A673 (cell line): Measurements from ENCODE around the gene CMTM3. TPM values are rescaled to one million over a fixed set of nuclear protein-coding genes. Genes with fewer than 3 reads are reported as not detected.

ENCODE experiments used
- BruUV-seq: library from RNA; stranded (reverse); fragments of 400-500 nt; replicated peaks from 2 replicates; lab custom pipeline; 2021; lab: Mats Ljungman, UMichigan
- CTCF ChIA-PET: fragments of 300-600 bp; sonication (Branson Sonifier 250); formaldehyde crosslinking; loops from one replicate; lab custom pipeline; 2022; ENCODE audit warnings: antibody characterized with exemption; lab: Charles Lee
- POLR2A ChIA-PET: fragments of 300-600 bp; sonication (Branson Sonifier 250); formaldehyde crosslinking; loops from one replicate; lab custom pipeline; 2022; ENCODE audit warnings: antibody characterized with exemption; ENCODE audit not compliant: low non-redundant PET; lab: Charles Lee
- DNase-seq: peaks from one replicate; pipeline ENCODE4 v3.0.0-alpha.2; 2015; ENCODE audit warnings: low spot score
- H3K27ac ChIP-seq: fragments of 200-600 bp; sonication (generic); 2 replicates; pipeline ENCODE4 v1.5.1; 2016; ENCODE audit warnings: mixed run types, low read depth, mild to moderate bottlenecking, mixed read lengths, antibody characterized with exemption, low read length; ENCODE audit not compliant: poor library complexity, severe bottlenecking
- H3K27me3 ChIP-seq: fragments of 200-600 bp; sonication (generic); replicated peaks from 2 replicates; pipeline ENCODE4 v1.6.1; 2017; ENCODE audit warnings: mixed run types, low read depth, mild to moderate bottlenecking, mixed read lengths, antibody characterized with exemption, low read length; ENCODE audit not compliant: insufficient read depth, poor library complexity
- H3K36me3 ChIP-seq: fragments of 200-600 bp; sonication (generic); 2 replicates; pipeline ENCODE4 v1.6.1; 2016; ENCODE audit warnings: mixed run types, mild to moderate bottlenecking, mixed read lengths, antibody characterized with exemption, low read length; ENCODE audit not compliant: insufficient read depth, poor library complexity, severe bottlenecking
- H3K4me1 ChIP-seq: fragments of 200-600 bp; sonication (generic); 2 replicates; pipeline ENCODE4 v1.6.1; 2017; ENCODE audit warnings: mixed run types, mild to moderate bottlenecking, mixed read lengths, antibody characterized with exemption, low read length; ENCODE audit not compliant: insufficient read depth, poor library complexity, severe bottlenecking
- H3K4me3 ChIP-seq: fragments of 200-600 bp; sonication (generic); 2 replicates; pipeline ENCODE4 v1.5.1; 2016; ENCODE audit warnings: low read depth, mixed run types, mild to moderate bottlenecking, mixed read lengths, low read length; ENCODE audit not compliant: poor library complexity, severe bottlenecking
- H3K9me3 ChIP-seq: fragments of 200-600 bp; sonication (generic); 2 replicates; pipeline ENCODE4 v1.6.1; 2016; ENCODE audit warnings: mixed run types, low read depth, mild to moderate bottlenecking, mixed read lengths, antibody characterized with exemption, low read length; ENCODE audit not compliant: poor library complexity, severe bottlenecking
- CTCF ChIP-seq: fragments of 300-800, 200-600 bp; sonication (generic); conservative IDR thresholded peaks from 2 replicates; pipeline ENCODE4 v1.5.1; 2017; ENCODE audit warnings: low read depth, mild to moderate bottlenecking, antibody characterized with exemption, low read length, moderate library complexity, mixed read lengths
- EZH2 ChIP-seq: fragments of 200-600 bp; sonication (generic); IDR thresholded peaks from 2 replicates; pipeline ENCODE4 v1.6.1; 2017; ENCODE audit warnings: borderline replicate concordance, low read depth, mild to moderate bottlenecking, mixed read lengths, antibody characterized with exemption, low read length; ENCODE audit not compliant: poor library complexity, severe bottlenecking
- intact Hi-C: fragments of 100-400 bp; cut with micrococcal nuclease; formaldehyde crosslinking; loops from one replicate; pipeline ENCODE4 v1.10.0; 2022; ENCODE audit not compliant: unreplicated experiment
- total RNA-seq: library from RNA; stranded (reverse); gene quantifications from 2 replicates; pipeline ENCODE4 v1.2.3, GENCODE V29; 2021

Gene CMTM3
- total RNA-seq, 1 experiment from 2014 or later = 25.5 TPM

DNA sequence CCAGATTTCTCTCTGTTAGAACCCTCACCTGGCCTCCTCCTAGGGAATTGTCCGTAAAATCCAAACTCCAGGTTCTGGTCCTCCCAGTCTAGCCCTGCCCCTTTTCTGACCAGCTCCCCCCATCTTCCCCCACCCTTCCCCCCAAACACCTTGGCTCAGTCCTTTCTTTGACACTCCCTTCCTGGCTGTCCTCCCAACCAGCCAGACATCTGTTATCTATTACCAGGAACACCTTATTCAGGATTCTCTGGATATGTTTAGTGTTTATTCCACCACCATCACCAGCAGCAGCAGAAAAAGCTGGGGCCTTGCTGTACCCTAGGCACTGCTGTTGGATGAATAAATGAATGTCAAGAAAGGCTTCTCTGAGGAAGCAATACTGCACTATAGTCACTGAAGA, 4.0 kb upstream of the CMTM3 start:
- Histone ChIP-seq H3K36me3 (no peaks in the 10 kb centered on the region), H3K4me3 (no peak overlapping the region), H3K27ac (no peak overlapping the region), H3K4me1 (peaks cover 8% of the 10 kb centered on the region), H3K9me3 (no peaks in the 10 kb centered on the region), H3K27me3 (no peaks in the 10 kb centered on the region)
- intact Hi-C loops = no loop called here
- no peak for DNase-seq
- ChIA-PET POLR2A (no interaction called here), CTCF (no interaction called here)
- no TSS peak for BruUV-seq
- TF ChIP-seq CTCF = no peak
- no peak for TF ChIP-seq EZH2

- no TSS peak for BruUV-seq
- no peak for TF ChIP-seq CTCF
- no peak for TF ChIP-seq EZH2
- CTCF ChIA-PET = no interaction called here
- no peak overlapping the region for H3K27ac ChIP-seq
- POLR2A ChIA-PET = no interaction called here
- peaks cover 18% of the 10 kb centered on the region for H3K4me1 ChIP-seq
- no peak for DNase-seq
- H3K4me3 ChIP-seq = no peak overlapping the region
- intact Hi-C loops = no loop called here
- no peaks in the 10 kb centered on the region for H3K9me3 ChIP-seq
- H3K36me3 ChIP-seq = no peaks in the 10 kb centered on the region
- H3K27me3 ChIP-seq = no peaks in the 10 kb centered on the region
These were observed 3.0 kb upstream of the CMTM3 start for GRCh38 chr16:66601471-66601870.

- ChIA-PET CTCF (interaction anchor here (0.6 kb wide), 1 partner anchor 204 kb away, joined by 3 read pairs; no protein-coding TSS in a partner anchor), POLR2A (no interaction called here)
- H3K27me3 ChIP-seq = no peaks in the 10 kb centered on the region
- DNase-seq = peak; percentile 73
- H3K4me3 ChIP-seq = peak overlapping the region; percentile 95
- H3K4me1 ChIP-seq = peaks cover 19% of the 10 kb centered on the region
- intact Hi-C loops = loop anchor here (2.0 kb wide), 1 partner anchor 197 kb away; no protein-coding TSS in a partner anchor
- H3K36me3 ChIP-seq = peaks cover 1% of the 10 kb centered on the region
- BruUV-seq = no TSS peak
- H3K9me3 ChIP-seq = no peaks in the 10 kb centered on the region
- peak overlapping the region; percentile 67 for H3K27ac ChIP-seq
- TF ChIP-seq EZH2 (no peak), CTCF (no peak)
These were observed 748 bp upstream of the CMTM3 start for GRCh38 chr16:66603537-66604375.
